Activated CD4-positive, alpha-beta T cell treated with anti-CD3 and anti-CD28 coated beads, Interleukin-2, amount 50 U/mL, for 24 hours (primary cell): Measurements from ENCODE around the gene VTN.
A peak's percentile ranks its signal among the peaks of the same experiment; 100 is the strongest.
"Not testable (repeated sequence)": the region's sequence is repeated elsewhere in the genome, so short reads cannot be mapped to it uniquely, and the experiment has no call there.

ENCODE experiments used
- DNase-seq, 2 donors: peaks; one replicate each; pipeline ENCODE4 v3.0.0-alpha.2; 2020; ENCODE audit warnings: low read depth in 1 of 2, low spot score in 1 of 2

VTN gene

DNA sequence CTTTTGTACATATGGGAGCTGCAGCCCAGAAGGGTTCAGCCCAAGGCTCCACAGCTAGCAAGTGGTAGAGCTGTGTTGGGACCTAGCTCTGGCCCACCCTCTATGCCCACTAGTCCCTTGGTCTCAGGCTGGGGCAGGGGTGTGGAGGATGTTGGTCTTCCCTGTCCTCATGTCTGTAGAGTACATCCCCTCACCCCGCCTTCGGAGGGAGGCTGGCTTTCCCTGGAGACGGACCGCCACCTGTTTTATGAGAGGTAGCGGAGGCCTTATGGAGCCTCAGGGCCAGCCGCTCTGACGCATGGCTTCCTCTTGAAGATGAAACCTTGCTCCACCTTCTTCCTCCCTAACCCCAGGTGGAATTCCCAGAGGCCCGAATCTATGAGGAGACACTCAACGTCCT, 26.1 kb downstream of the VTN start:
- DNase-seq = no peak

DNA sequence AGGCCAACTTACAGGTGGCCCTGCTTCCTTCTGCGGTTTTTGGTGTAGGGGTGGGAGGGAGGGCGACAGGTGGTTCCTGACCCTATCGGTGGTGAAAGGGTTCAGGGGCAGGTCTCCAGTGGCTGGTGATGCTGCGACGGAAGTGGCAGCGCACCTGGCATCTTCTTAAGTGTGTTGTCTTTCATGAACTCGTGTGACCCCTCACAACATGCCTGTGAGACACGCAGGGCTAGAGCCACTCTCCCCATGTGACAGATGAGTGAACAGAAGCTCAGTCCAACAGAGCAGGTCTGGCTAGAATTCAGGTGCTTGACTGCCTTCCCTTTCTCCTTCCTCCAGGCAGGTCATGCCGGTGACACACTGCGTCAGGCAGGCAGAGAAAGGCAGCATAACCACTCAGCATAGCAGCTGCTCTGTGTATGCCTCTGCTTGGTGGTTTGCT, 26.6 kb downstream of the VTN start:
- DNase-seq = no peak

DNA sequence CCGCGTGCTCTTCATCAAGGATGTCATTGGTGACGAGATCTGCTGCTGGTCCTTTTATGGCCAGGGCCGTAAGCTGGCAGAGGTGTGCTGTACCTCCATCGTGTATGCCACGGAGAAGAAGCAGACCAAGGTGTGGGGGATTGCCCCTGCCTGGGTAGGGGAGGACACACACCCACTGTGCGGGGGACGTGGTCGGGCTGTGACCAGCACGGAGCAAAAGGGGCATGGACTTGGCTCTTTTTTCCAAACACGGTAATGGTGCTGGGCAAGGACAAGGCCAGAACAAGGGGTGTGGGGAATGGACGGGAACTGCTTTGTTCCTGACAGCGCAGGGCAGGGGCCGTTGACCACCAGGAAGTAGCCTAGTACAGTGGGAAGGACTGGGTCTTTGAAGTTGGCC, 27.8 kb downstream of the VTN start:
- no peak for DNase-seq

DNA sequence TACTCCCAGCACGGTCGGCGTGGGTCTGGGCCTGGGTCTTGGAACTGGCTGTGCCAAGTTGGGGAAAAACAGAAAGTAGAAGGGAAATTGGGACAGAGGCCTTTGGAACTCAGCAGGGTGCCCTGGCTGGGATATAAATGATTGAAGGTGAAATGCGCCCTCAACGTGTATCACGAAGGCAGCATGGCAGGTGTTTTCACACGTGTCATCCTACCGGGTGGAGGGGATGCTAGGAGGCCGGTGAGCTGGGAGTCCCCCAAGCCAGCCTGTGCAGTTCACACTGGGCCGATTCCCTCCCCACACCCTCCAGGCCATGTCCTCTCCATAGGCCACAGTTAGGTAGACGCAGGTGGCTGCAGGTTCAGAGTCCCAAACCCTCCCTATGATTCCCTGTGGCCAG, 28.6 kb downstream of the VTN start:
- DNase-seq = no peak

DNA sequence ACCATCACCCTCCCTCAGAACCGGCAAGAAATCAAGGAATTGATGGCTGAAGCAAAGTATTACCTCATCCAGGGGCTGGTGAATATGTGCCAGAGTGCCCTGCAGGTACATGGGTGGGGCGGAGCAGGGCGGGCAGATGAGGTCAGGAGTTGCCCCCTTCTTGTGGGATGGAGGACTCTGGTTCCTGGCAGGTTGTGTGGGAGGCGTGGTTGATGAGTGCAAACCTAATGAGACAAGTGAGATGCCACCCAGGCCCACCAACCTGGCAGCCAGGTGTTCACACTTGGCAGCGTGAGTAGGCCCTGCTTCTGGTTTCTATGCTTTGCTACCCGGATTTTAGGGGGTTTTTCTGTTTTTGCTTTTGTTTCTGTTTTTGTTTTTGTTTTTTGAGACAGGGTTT, 29.7 kb downstream of the VTN start:
- no peak for DNase-seq

DNA sequence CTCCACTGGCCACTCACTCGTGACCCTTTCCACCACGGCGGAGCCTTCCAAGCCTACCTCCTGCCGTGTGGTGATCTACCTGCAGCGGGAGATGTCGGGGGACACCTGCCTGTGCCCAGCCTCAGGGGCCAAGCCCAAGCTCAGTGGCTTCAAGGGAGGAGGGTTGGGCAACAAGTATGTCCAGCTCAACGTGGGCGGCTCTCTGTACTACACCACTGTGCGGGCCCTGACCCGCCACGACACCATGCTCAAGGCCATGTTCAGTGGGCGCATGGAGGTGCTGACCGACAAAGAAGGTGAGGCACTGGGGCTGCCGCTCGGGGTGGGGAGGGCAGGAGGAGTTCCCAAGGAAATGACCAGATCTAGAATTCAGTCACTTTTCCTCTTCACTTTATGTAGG, 30.7 kb downstream of the VTN start:
- no peak for DNase-seq

DNA sequence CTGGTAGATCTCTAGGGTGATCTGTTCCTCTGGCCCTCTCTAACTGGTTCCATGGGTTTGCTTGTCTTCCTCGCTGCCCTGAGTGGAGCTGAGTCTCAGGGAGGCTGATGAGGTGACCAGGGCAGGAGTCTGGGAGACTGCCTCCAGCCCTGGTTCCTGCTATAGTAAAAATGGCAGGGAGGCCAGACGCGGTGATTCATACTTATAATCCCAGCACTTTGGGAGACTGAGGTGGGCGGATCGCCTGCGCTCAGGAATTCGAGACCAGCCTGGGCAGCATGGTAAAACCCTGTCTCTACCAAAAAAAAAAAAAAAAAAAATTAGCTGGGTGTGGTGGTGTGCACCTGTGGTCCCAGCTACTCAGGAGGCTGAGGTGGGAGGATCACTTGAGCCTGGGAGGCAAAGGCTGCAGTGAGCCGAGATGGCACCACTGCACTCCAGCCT, 31.3 kb downstream of the VTN start:
- not testable (repeated sequence) for DNase-seq

DNA sequence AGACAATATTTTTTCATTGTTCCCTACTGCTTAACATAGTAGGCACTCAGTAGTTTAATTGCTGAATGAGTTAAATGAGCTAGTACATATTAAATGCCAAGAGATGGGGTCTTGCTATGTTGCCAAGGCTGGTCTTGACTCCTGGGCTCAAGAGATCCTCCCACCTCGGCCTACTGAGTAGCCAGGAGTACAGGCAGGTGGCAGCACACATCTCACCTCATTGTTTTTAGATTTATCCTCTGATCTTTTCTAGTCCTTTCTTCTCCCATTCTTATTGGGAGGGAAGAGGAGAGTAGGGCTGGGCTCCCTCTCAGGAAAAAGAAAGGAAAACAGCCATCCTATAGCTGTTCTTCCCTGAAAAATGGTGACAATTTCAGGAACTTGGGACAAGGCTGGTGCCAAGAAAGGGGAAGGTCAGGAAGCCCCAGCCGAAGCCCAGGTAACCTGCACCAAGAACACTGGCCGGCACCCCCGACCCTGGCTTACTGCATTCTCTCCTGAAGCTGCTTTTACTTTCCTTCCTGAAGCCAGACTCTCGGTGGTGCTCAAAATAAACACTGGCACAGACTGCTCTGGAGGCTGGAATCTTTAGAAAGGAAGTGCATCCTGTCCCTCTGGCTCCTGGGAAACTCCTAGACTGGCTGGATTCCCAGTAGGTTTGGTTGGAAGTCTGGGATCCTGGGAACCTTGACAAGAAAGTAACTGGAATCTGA, 31.9 kb downstream of the VTN start:
- DNase-seq = no peak

DNA sequence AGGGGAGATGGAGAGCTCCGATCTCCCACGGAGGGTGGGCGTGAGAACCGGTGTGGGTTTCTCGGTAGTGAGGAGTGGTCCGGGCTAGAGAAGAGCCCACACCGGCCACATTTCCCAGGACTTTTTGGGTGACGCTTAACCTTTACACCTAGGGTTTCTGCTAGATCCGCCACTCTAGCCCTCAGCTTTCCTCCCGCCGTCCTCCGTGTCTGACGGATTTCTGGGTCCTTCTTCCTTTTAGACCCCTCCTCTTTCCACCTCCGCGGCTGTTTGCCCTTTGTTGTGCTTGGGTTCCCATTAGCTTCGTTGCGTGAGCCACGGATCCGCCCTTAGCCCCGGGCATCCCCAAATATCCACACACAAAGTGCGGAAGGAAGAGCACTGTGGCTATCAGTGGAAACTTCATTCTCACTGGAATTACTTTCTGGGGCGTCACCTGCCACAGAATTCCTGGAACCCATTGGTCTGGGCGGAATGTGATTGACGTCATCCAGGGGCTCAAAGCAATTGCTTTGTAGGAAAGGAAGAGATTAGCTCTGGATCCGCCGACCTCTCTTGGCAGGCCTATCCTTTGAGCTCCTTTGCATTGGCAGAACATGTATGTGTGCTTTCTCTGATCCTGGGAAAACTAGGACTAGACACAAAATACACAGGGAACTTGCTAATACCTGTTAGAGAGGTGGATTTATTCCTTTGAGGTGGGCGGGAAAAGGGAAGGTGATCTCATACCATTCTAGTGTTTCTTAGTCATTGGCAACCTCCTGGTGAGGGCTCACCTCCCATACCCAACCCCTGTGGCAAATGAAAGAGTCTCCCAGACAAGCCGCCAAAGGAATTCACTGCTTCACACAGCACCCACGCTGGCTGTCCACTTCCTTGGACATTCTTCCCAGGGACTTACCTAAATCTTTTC, 33.9 kb downstream of the VTN start:
- DNase-seq = peak in 1 of 2 donors; percentile 13

DNA sequence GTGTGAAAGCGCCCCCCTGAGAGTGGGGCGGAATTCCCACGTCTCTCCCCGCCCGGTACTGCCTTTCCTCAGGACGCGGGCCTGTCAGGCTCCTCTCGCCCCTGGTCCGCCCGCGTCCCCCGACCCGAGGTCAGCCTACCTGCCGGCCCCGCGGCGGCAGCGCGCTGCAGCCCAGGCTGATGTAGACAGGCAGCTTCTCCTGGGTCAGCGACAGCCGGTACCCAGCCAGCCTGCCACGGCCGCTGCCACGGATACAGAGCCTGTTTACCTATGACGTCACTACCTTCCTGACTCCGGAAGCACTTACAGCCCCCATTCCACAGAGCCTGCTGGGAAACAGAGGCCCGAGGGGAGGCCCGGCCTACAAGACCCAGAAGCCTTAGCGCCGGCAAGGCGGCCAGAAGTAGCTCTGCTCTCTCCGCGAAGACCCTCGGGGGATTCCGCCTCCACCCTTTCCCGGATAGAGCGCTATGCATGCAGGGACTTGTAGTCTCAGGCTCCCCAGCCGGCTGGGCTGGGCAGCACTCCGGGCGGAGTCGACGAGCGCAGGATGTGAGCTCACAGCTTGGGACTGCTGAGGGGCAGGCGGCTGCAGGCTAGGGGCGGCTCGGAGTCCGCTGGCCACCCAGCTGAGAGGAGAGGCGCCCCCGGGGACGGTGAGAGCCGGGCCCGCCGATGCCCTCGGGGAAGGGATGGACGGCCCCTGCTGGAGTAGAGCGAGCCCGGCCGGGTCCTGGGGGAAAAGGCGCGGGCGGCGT, 34.7 kb downstream of the VTN start, which contains the start of the genes IFT20 and TNFAIP1:
TSS of gene IFT20 (minus strand) at position 272 of the 758 bp plus-strand sequence. CDS start 3,487 bp downstream, outside the sequence.
TSS of gene TNFAIP1 (plus strand) at position 561 of the 758 bp plus-strand sequence. CDS start 3,761 bp downstream, outside the sequence.
- peak; percentile 87 to 99 for DNase-seq

DNA sequence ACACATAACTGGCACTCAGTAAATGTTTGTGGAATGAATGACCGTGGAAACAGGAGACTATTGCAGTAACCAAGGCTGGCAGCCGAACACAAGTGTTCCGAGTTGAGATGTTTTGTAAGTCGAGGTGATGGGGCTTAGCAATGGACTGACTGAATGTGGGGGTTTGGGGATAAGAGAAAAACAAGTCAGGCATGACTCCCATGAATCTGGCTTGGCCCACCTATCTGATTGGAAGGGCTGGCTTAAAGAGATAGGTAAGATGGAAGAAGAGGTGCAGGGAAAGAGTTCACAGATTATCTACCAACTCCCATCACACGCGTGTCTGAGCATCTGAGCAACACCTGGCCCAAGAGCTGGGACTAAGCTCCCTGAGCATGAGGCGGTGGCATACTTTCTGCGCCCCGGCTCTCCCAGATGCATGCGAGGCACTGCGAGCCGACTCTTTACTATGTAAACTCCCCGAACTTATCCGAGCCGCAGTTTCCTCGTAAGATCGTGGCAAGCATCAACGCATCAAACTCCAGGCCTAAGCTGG, 35.4 kb downstream of the VTN start:
- no peak for DNase-seq

DNA sequence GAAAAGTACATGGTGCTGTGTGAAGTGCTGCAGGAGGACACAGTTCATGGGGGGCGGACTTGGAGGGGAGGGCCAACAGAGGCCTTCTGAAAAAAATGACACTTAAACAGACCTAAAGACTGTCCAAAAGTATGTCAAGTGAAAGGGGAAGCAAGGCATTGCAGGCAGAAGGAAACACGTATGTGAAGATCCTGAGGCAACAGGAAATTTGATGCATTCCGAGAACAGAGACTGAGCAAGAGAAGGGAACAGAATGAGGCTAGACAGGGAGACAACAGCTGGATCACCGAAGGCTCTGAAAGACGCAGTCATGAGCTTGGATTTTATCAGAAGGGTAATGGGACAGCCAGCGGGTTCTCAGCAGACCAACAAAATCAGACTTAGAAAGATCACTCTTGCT, 35.9 kb downstream of the VTN start:
- no peak for DNase-seq

DNA sequence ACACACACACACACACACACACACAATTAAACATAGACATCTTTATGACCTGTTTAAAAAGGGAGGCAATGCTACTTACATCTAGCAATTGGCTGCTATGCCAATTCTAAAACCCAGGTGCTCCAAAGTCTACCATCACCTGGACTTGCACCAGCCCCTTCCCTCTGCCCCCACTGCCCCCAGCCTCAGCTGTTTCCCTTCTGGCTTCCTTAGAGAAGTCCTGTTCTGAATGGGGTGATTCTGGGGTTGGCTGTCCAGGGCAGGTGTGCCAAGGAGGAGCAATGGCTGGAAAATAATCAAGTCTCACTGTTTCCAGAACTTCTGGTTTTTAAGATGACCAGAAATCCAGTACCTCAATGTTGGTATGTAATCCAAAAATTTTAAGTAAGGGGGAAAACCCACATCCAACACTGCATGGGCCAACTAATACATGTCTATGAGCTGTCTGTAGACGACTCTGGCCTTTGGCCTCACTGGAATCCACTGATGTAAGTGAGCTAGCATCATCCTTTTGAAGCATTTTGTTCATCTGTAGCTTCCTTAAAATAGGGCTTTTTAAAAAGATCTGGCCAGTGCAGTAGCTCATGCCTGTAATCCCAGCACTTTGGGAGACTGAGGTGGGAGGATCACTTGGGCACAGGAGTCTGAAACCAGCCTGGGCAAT, 36.9 kb downstream of the VTN start:
- no peak for DNase-seq

DNA sequence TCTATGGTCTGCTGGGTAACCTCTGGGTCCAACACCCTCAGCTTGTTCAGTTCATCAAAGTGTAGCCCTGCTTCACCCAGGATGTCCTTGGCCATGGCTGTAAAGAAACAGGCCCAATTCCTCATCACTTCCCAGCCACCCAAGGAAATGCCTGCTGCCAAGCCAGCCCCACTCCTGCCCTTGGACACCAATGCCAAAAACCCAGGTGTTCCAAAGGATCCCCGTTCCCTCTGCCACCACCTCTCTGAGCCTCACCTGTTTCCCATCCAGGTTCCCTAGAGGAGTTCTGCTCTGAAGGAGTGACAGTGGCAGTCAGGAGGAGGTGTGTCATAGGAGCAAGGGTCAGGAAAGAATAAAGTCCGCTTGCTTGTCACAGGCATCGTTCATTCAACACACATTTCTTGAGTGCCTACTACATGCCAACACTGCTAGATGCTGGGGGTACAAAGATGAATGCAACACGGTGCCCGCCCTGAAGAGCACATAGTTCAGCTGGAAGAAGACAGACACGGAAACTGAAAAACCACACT, 38.2 kb downstream of the VTN start:
- DNase-seq = no peak

DNA sequence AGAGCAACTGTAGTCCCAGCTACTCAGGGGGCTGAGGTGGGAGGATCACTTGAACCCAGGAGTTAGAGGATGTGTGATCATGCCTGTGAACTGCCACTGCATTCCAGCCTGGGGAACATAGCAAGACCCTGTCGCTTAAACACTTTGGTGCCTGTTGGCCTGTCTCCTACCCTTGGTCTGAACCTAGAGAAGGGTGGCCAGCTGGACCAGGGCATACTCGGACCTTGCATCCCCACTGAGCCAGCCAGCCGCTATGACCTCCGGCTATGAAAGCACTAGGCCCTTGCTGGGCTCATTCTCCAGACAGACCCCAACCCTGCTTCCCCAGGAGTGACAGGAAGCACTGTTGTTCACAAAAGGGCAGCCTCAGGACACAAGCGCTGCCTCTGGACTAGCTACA, 39.4 kb downstream of the VTN start:
- DNase-seq = no peak

DNA sequence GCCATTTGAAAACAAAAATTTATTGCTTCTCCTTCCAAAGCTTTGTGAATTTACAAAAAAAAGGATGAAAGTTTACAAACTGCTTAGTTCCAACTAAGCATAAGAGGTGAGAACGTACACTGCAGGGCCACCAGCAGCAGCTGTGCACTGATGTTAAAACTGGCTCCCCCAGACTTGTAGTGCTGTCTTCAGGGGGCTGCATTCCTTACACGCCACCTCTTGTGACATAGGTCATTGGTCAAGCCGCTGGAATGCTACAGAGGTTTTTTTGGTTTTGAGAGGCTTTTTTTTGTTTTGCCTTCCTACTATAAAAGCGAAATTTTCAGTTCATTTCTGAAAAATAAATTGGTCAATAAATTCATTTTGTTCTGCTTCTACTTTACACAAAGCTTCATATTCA, 41.8 kb downstream of the VTN start:
- DNase-seq = no peak

DNA sequence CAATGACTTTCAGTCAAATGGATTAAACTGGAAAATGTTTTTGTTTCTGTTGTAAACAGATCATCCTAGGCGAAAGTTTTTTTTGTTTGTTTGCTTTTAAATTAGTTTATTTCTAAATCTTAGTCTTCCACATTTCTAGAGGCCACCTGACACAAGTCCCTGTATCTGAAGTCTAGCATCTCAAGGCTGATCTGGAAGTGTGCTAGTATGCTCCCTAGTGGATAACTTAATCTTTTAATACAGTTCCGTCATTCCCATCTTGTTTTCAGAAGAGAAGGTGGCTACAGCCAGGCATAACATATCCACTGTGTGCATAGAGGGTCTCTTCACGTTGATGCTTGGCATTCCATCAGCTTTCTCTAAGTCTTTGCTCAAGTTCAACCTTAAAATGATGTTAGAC, 42.4 kb downstream of the VTN start:
- DNase-seq = no peak

DNA sequence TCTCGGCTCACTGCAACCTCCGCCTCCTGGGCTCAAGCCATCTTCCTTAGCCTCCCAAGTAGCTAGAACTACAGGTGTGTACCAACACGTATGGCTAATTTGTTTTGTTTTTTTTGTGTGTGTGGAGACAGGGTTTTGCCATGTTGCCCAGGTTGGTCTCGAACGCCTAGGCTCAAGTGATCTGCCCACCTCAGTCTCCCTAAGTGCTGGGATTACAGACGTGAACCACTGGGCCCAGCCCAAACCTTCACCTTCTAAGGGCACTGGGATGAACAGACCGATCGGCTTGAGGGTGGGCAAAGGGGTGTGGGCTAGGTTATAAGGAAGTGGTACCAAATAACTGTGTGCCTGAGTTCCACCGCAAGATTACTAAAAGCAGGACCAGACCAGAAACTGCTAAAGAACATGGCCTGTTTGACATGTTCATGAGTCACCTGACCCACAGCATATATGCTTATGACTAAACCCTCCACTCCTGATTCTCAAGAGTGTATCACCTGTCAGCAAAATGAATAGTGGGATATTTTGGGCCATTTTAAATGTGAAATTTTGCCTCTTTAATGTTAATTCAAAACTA, 43.0 kb downstream of the VTN start:
- peak in 1 of 2 donors; percentile 17 for DNase-seq

DNA sequence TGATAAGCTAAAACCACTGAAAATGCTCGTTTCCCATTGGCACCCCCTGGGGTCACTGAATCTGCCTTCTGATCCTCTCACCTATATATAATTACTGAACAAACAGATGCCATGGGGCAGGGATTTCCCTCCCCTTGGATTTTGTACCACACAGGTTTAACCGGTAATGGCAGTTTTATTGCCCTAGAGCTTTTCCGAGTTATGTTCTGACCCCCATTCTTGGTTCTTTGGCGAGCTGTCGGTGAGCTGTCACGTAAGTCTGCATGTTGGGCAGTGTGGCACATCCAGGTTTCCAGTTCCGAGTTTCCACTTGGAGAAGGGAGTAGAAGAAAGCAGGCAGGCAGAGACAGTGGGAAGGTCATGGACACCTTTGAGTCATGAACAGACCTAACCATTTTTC, 44.0 kb downstream of the VTN start:
- DNase-seq = no peak

DNA sequence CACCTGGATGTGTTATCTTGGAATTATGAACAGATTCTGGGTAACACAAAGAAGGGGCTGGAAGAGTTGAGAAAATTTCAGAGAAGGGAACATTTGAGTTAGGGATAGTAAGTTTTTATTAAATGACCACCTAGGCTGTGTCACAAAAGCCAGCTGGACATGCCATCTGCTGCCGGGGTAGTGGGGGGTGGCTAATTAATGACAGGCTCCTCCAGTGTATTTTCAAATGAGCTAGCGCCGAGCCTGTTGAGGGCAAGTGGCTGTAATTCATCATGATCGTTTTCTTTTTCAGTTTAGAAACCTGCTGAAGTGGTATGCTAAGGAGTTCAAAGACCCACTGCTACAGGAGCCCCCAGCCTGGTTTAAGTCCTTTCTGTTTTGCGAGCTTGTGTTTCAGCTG, 44.9 kb downstream of the VTN start:
- no peak for DNase-seq
